SK-N-SH (cell line): ENCODE results near the gene PTEN. TPM values are rescaled to one million over a fixed set of nuclear protein-coding genes. Genes with fewer than 3 reads are reported as not detected.

Experiments used
- CTCF ChIA-PET: fragments of 300-600, 350-600 bp; formaldehyde crosslinking; extraction: SDS; loops from one replicate; lab custom pipeline; 2021; lab: Yijun Ruan, JAX
- POLR2A ChIA-PET: fragments of 350-600 bp; sonication (Branson Sonifier 250); formaldehyde crosslinking; extraction: SDS; loops from one replicate; lab custom pipeline; 2020; ENCODE audit warnings: antibody characterized with exemption, inconsistent platforms; lab: Yijun Ruan, JAX
- DNase-seq: peaks from one replicate; pipeline ENCODE4 v3.0.0; 2012
- H2AFZ ChIP-seq: fragments of 200-600 bp; sonication (generic); 2 replicates; pipeline ENCODE4 v1.8.1; 2016; ENCODE audit warnings: antibody characterized with exemption, mild to moderate bottlenecking, low read depth
- H3F3A ChIP-seq: fragments of 200-600 bp; sonication (generic); replicated peaks from 2 replicates; pipeline ENCODE3; 2016; ENCODE audit warnings: antibody characterized with exemption, mild to moderate bottlenecking; ENCODE audit not compliant: insufficient read depth
- H3K27ac ChIP-seq, 2 experiments: fragments of 200-500 bp in 1 of 2; fragments of 200-600 bp in 1 of 2; sonication (Bioruptor generic) in 1 of 2; sonication (generic), shearing (Covaris generic) in 1 of 2; 2 replicates each; pipeline versions ENCODE4 v1.5.1 to v1.6.1; 2014 to 2016; ENCODE audit warnings: low read depth in 2 of 2, inconsistent platforms in 1 of 2, low read length in 1 of 2, mild to moderate bottlenecking in 1 of 2, mixed read lengths in 1 of 2
- H3K27me3 ChIP-seq: fragments of 200-600 bp; sonication (generic), shearing (Covaris generic); 2 replicates; pipeline ENCODE4 v1.6.1; 2016; ENCODE audit warnings: mixed run types; ENCODE audit not compliant: insufficient read depth
- H3K36me3 ChIP-seq, 2 experiments: fragments of 200-500 bp in 1 of 2; fragments of 200-600 bp in 1 of 2; sonication (Bioruptor generic) in 1 of 2; sonication (generic) in 1 of 2; replicated peaks in 1 of 2; 2 replicates each; pipeline versions ENCODE3 to v1.5.1; 2014 to 2016; ENCODE audit warnings: low read length in 1 of 2, mild to moderate bottlenecking in 1 of 2; ENCODE audit not compliant: insufficient read depth in 2 of 2, control insufficient read depth in 1 of 2
- H3K4me1 ChIP-seq, 2 experiments: fragments of 200-500 bp in 1 of 2; fragments of 200-600 bp in 1 of 2; sonication (Bioruptor generic) in 1 of 2; sonication (generic), shearing (Covaris generic) in 1 of 2; 2 replicates each; pipeline versions ENCODE4 v1.5.1 to v1.6.1; 2014 to 2016; ENCODE audit warnings: low read depth in 1 of 2, low read length in 1 of 2, mixed run types in 1 of 2; ENCODE audit not compliant: insufficient read depth in 2 of 2, control insufficient read depth in 1 of 2
- H3K4me2 ChIP-seq: fragments of 200-600 bp; sonication (generic), shearing (Covaris generic); 2 replicates; pipeline ENCODE4 v1.6.1; 2017; ENCODE audit warnings: mixed run types
- H3K4me3 ChIP-seq, 2 experiments: fragments of 200-500 bp in 1 of 2; fragments of 200-600 bp in 1 of 2; sonication (Bioruptor generic) in 1 of 2; sonication (generic), shearing (Covaris generic) in 1 of 2; 2 replicates each; pipeline versions ENCODE4 v1.5.1 to v1.8.1; 2014 to 2016; ENCODE audit warnings: low read depth in 2 of 2, inconsistent platforms in 1 of 2, low read length in 1 of 2, mild to moderate bottlenecking in 1 of 2, mixed read lengths in 1 of 2, moderate library complexity in 1 of 2
- H3K79me2 ChIP-seq: fragments of 200-600 bp; sonication (generic); 2 replicates; pipeline ENCODE4 v1.8.1; 2017; ENCODE audit warnings: mild to moderate bottlenecking; ENCODE audit not compliant: insufficient read depth
- H3K9ac ChIP-seq: fragments of 200-600 bp; sonication (generic); 2 replicates; pipeline ENCODE4 v1.6.1; 2017; ENCODE audit warnings: mixed run types
- H3K9me2 ChIP-seq: fragments of 200-600 bp; sonication (generic); 2 replicates; pipeline ENCODE4 v1.6.1; 2017; ENCODE audit warnings: mixed run types
- H3K9me3 ChIP-seq: fragments of 200-600 bp; sonication (generic); 2 replicates; pipeline ENCODE4 v1.6.1; 2017; ENCODE audit warnings: mixed run types, mild to moderate bottlenecking, moderate library complexity
- H4K20me1 ChIP-seq: fragments of 200-600 bp; sonication (generic); 2 replicates; pipeline ENCODE4 v1.6.1; 2017; ENCODE audit warnings: mild to moderate bottlenecking, mixed run types; ENCODE audit not compliant: insufficient read depth
- CHD2 ChIP-seq: fragments of 150-350 bp; IDR thresholded peaks from 2 replicates; pipeline ENCODE4 v1.6.1; 2018; ENCODE audit warnings: low read length; ENCODE audit not compliant: partially characterized antibody
- FOSL2 ChIP-seq: IDR thresholded peaks from 2 replicates; pipeline ENCODE4 v1.4.0; 2012; ENCODE audit warnings: low read depth, mild to moderate bottlenecking, moderate library complexity, borderline replicate concordance
- FOXJ3 ChIP-seq: sonication (generic); formaldehyde crosslinking; IDR thresholded peaks from 2 replicates; pipeline ENCODE4 v1.5.1; 2020; ENCODE audit warnings: mild to moderate bottlenecking, missing genetic modification reagents
- FOXM1 ChIP-seq: IDR thresholded peaks from 2 replicates; pipeline ENCODE4 v1.4.0; 2012; ENCODE audit warnings: low read depth, mild to moderate bottlenecking
- MEF2A ChIP-seq: IDR thresholded peaks from 2 replicates; pipeline ENCODE4 v1.4.0; 2012; ENCODE audit warnings: low read depth, borderline replicate concordance
- MXI1 ChIP-seq: IDR thresholded peaks from 2 replicates; pipeline ENCODE4 v1.6.1; 2012; ENCODE audit warnings: mild to moderate bottlenecking, low read depth, low read length, improper control_type of control experiment
- NFIC ChIP-seq: IDR thresholded peaks from 2 replicates; pipeline ENCODE4 v1.4.0; 2012; ENCODE audit warnings: borderline replicate concordance
- NRF1 ChIP-seq: IDR thresholded peaks from 2 replicates; pipeline ENCODE4 v1.6.1; 2012; ENCODE audit warnings: low read depth, mild to moderate bottlenecking, low read length
- POLR2AphosphoS5 ChIP-seq: IDR thresholded peaks from 2 replicates; pipeline ENCODE4 v1.6.1; 2012; ENCODE audit warnings: low read depth, low read length
- RFX5 ChIP-seq: IDR thresholded peaks from 2 replicates; pipeline ENCODE4 v1.6.1; 2012; ENCODE audit warnings: mild to moderate bottlenecking, improper control_type of control experiment, low read length
- SIN3A ChIP-seq: IDR thresholded peaks from 2 replicates; pipeline ENCODE4 v1.6.1; 2012; ENCODE audit warnings: low read depth, mild to moderate bottlenecking, low read length, moderate library complexity, borderline replicate concordance
- SMC3 ChIP-seq: IDR thresholded peaks from 2 replicates; pipeline ENCODE4 v1.6.1; 2012; ENCODE audit warnings: low read depth, low read length, improper control_type of control experiment
- YY1 ChIP-seq: IDR thresholded peaks from 2 replicates; pipeline ENCODE4 v1.4.0; 2012; ENCODE audit warnings: low read depth, mild to moderate bottlenecking
- WGBS: methylation state at CpG from one replicate; pipeline ENCODE4 v1.1.6; 2017; ENCODE audit warnings: low lambda C conversion rate; 5-methylcytosine and 5-hydroxymethylcytosine counted together
- polyA plus RNA-seq, 3 experiments: library from polyadenylated mRNA; depleted of rRNA; stranded (reverse); fragments of >200 nt; gene quantifications; 2 replicates each; pipeline ENCODE4 v1.2.3, GENCODE V29; 2012
- TF ChIP-seq, protein P1 (sequence below): fragments of 150-350 bp; IDR thresholded peaks from 2 replicates; pipeline ENCODE4 v1.6.1; 2017; ENCODE audit warnings: antibody characterized with exemption, low read length, low read depth, borderline replicate concordance
- TF ChIP-seq, protein P2 (sequence below): IDR thresholded peaks from 2 replicates; pipeline ENCODE4 v1.4.0; 2012; ENCODE audit warnings: low read depth, borderline replicate concordance
- TF ChIP-seq, protein P3 (sequence below): IDR thresholded peaks from 2 replicates; pipeline ENCODE4 v1.4.0; 2012; ENCODE audit warnings: low read depth, borderline replicate concordance
- TF ChIP-seq, protein P4 (sequence below): fragments of 150-350 bp; IDR thresholded peaks from 2 replicates; pipeline ENCODE4 v1.6.1; 2016; ENCODE audit warnings: mild to moderate bottlenecking, low read depth, low read length

The PTEN gene
- polyA plus RNA-seq, 1 of the 3 experiments (the other 2 are of a cell fraction), result 12.8 TPM

DNA sequence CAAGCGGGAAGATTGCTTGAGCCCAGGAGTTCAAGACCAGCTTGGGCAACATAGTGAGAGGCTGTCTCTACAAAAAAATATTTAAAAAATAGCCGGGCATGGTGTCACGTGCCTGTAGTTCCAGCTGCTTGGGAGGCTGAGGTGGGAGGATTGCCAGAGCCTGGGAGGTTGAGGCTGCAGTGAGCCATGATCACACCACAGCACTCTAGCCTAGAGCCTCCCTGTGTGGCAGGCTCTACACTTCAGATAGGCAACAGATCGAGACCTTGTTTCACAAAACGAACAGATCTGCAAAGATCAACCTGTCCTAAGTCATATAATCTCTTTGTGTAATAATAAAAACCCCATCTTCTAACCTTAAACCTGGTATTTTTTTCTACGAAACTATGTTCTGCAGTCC is 76.8 kb downstream of the PTEN start:
- WGBS, result 96% methylated on average over 6 of the region's 6 CpGs
- Histone ChIP-seq H2AFZ (no peak overlapping the region), H3K4me1 (peaks cover 0 to 8% of the 10 kb centered on the region in 2 experiments; a peak in 1 of 4 replicates), H3K9ac (no peak overlapping the region), H3K79me2 (peaks cover 66% of the 10 kb centered on the region), H3K4me2 (no peak overlapping the region), H3K9me2 (no peaks in the 10 kb centered on the region), H3F3A (peaks cover 11% of the 10 kb centered on the region), H3K27me3 (no peaks in the 10 kb centered on the region), H4K20me1 (no peaks in the 10 kb centered on the region; the same call in 1 of the 2 replicates), H3K27ac (peak overlapping the region in 1 of 2 experiments; percentile 49; a peak in 1 of 4 replicates), H3K36me3 (peaks cover 41 to 49% of the 10 kb centered on the region in 2 experiments), H3K9me3 (no peaks in the 10 kb centered on the region), H3K4me3 (no peak overlapping the region)
- CTCF ChIA-PET, result interaction anchor here (0.7 kb wide), 2 partner anchors 12 to 246 kb away, joined by 3 read pairs; no protein-coding TSS in a partner anchor
- no peak for DNase-seq
- POLR2A ChIA-PET, result no interaction called here
- TF ChIP-seq, protein P1, sequence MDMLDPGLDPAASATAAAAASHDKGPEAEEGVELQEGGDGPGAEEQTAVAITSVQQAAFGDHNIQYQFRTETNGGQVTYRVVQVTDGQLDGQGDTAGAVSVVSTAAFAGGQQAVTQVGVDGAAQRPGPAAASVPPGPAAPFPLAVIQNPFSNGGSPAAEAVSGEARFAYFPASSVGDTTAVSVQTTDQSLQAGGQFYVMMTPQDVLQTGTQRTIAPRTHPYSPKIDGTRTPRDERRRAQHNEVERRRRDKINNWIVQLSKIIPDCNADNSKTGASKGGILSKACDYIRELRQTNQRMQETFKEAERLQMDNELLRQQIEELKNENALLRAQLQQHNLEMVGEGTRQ, result no peak
- no peak for TF ChIP-seq POLR2AphosphoS5
- no peak for TF ChIP-seq SIN3A

DNA sequence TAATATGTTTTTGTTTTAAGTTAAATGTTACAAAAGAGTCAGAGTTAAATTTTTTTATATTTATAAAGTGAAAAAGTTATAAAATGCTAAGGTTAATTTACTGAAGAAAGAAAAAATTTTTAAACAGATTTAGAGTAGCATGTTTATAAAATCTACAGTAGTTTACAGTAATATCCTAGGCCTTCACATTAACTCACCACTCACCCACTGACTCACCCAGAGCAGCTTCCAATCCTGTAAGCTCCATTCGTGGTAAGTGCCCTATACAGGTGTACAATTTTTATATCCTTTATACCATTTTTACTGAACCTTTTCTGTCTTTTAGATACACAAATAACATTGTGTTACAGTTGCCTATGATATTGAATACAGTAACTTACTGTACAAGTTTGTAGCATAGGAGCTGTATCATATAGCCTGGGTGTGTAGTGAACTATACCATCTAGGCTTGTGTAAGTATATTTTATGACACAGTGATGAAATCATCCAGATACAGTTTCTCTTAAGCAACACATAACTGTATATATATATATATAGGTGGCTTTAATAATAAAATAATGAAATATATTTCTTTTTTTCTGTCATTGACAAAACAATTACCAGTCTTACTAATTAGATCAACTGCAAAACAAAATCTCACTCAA is 79.6 kb downstream of the PTEN start:
- Histone ChIP-seq H3F3A (peaks cover 17% of the 10 kb centered on the region), H3K79me2 (peaks cover 58% of the 10 kb centered on the region)
- POLR2A ChIA-PET, result no interaction called here

DNA sequence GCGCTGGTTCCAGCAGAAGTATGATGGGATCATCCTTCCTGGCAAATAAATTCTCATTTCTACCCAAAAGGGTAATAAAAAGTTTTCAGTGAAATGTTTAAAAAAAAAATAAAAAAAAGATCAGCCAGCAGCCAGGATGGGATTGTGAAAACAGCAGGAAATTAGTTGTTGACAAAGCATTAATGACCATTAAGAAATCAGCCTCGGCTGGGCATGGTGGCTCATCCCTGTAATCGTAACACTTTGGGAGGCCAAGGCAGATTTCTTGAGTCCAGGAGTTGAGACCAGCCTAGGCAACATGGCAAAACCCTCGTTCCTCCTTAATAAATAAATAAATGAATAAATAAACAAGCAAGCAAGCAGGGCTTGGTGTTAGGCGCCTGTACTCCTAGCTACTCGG is 82.6 kb downstream of the PTEN start:
- H3K4me2 ChIP-seq, result no peak overlapping the region
- H3K4me1 ChIP-seq, result peaks cover 0 to 6% of the 10 kb centered on the region in 2 experiments; a peak in 2 of 4 replicates
- H3F3A ChIP-seq, result peaks cover 11% of the 10 kb centered on the region
- H3K79me2 ChIP-seq, result peaks cover 54% of the 10 kb centered on the region
- H3K9ac ChIP-seq, result no peak overlapping the region
- peaks cover 44 to 53% of the 10 kb centered on the region in 2 experiments for H3K36me3 ChIP-seq
- no peak overlapping the region for H3K27ac ChIP-seq
- H4K20me1 ChIP-seq, result no peaks in the 10 kb centered on the region; the same call in 1 of the 2 replicates
- ChIA-PET POLR2A (no interaction called here), CTCF (interaction anchor here (1.6 kb wide), 1 partner anchor 9 kb away, joined by 3 read pairs; no protein-coding TSS in a partner anchor)
- no peak for DNase-seq
- H3K9me2 ChIP-seq, result no peaks in the 10 kb centered on the region
- no peaks in the 10 kb centered on the region for H3K27me3 ChIP-seq
- no peak overlapping the region for H3K4me3 ChIP-seq
- no peaks in the 10 kb centered on the region for H3K9me3 ChIP-seq
- whole genome bisulfite sequencing, result 90% methylated on average over 6 of the region's 6 CpGs
- H2AFZ ChIP-seq, result no peak overlapping the region
- TF ChIP-seq FOSL2, result no peak
- no peak for TF ChIP-seq FOXJ3
- no peak for TF ChIP-seq YY1
- TF ChIP-seq MXI1, result no peak
- TF ChIP-seq, protein P2, sequence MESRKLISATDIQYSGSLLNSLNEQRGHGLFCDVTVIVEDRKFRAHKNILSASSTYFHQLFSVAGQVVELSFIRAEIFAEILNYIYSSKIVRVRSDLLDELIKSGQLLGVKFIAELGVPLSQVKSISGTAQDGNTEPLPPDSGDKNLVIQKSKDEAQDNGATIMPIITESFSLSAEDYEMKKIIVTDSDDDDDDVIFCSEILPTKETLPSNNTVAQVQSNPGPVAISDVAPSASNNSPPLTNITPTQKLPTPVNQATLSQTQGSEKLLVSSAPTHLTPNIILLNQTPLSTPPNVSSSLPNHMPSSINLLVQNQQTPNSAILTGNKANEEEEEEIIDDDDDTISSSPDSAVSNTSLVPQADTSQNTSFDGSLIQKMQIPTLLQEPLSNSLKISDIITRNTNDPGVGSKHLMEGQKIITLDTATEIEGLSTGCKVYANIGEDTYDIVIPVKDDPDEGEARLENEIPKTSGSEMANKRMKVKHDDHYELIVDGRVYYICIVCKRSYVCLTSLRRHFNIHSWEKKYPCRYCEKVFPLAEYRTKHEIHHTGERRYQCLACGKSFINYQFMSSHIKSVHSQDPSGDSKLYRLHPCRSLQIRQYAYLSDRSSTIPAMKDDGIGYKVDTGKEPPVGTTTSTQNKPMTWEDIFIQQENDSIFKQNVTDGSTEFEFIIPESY, result no peak
- TF ChIP-seq, protein P3, sequence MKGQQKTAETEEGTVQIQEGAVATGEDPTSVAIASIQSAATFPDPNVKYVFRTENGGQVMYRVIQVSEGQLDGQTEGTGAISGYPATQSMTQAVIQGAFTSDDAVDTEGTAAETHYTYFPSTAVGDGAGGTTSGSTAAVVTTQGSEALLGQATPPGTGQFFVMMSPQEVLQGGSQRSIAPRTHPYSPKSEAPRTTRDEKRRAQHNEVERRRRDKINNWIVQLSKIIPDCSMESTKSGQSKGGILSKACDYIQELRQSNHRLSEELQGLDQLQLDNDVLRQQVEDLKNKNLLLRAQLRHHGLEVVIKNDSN, result no peak
- TF ChIP-seq NRF1, result no peak
- TF ChIP-seq FOXM1, result no peak
- TF ChIP-seq RFX5, result no peak
- TF ChIP-seq, protein P4, sequence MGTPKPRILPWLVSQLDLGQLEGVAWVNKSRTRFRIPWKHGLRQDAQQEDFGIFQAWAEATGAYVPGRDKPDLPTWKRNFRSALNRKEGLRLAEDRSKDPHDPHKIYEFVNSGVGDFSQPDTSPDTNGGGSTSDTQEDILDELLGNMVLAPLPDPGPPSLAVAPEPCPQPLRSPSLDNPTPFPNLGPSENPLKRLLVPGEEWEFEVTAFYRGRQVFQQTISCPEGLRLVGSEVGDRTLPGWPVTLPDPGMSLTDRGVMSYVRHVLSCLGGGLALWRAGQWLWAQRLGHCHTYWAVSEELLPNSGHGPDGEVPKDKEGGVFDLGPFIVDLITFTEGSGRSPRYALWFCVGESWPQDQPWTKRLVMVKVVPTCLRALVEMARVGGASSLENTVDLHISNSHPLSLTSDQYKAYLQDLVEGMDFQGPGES, result no peak
- no peak for TF ChIP-seq MEF2A

More for the DNA sequence above, 79.6 kb downstream of the PTEN start:
- Histone ChIP-seq H3K27me3 (no peaks in the 10 kb centered on the region), H2AFZ (no peak overlapping the region), H3K4me1 (peaks cover 0 to 8% of the 10 kb centered on the region in 2 experiments; a peak in 1 of 4 replicates), H3K4me3 (no peak overlapping the region), H3K9ac (no peak overlapping the region), H3K27ac (no peak overlapping the region), H4K20me1 (no peaks in the 10 kb centered on the region; the same call in 1 of the 2 replicates), H3K4me2 (no peak overlapping the region), H3K9me2 (no peaks in the 10 kb centered on the region), H3K36me3 (peaks cover 52 to 55% of the 10 kb centered on the region in 2 experiments), H3K9me3 (no peaks in the 10 kb centered on the region)
- WGBS, result 57% methylated on average over 1 of the region's 1 CpG
- DNase-seq, result no peak
- no peak for TF ChIP-seq FOXM1
- TF ChIP-seq SMC3, result no peak
- TF ChIP-seq CHD2, result no peak
- TF ChIP-seq YY1, result no peak
- no peak for TF ChIP-seq NFIC
- no peak for TF ChIP-seq FOXJ3
- CTCF ChIA-PET, result no interaction called here
